H1 (cell line): Measurements from ENCODE around the gene ARHGAP18. TPM values are rescaled to one million over a fixed set of nuclear protein-coding genes. Genes with fewer than 3 reads are reported as not detected.

Source experiments
- CTCF ChIA-PET: fragments of 300-600 bp; sonication (Branson Sonifier 250); formaldehyde crosslinking; loops from one replicate; lab custom pipeline; 2021; ENCODE audit not compliant: partially characterized antibody; lab: Charles Lee
- POLR2A ChIA-PET: fragments of 300-600 bp; sonication (Branson Sonifier 250); formaldehyde crosslinking; loops from one replicate; lab custom pipeline; 2021; ENCODE audit warnings: inconsistent platforms; ENCODE audit not compliant: partially characterized antibody; lab: Charles Lee
- DNase-seq, 2 experiments: peaks; one replicate each; pipeline versions ENCODE4 v3.0.0 to v3.0.0-alpha.2; 2010 to 2022; ENCODE audit warnings: low spot score in 2 of 2, low read depth in 1 of 2, mixed read lengths in 1 of 2
- FAIRE-seq: peaks from 2 replicates; lab custom pipeline; 2011; peaks lifted over from hg19 to GRCh38; lab: Jason Lieb, UNC
- H2AFZ ChIP-seq: 2 replicates; pipeline ENCODE4 v1.8.1; 2012; ENCODE audit warnings: low read length, inconsistent platforms
- H2AK5ac ChIP-seq: 2 replicates; pipeline ENCODE4 v1.6.1; 2013; ENCODE audit warnings: low read depth, low read length
- H2BK120ac ChIP-seq: replicated peaks from 2 replicates; pipeline ENCODE3; 2013; ENCODE audit warnings: low read depth, low read length, inconsistent platforms
- H2BK12ac ChIP-seq: 2 replicates; pipeline ENCODE4 v1.6.1; 2013; ENCODE audit warnings: low read depth, low read length
- H2BK15ac ChIP-seq: 2 replicates; pipeline ENCODE4 v1.6.1; 2013; ENCODE audit warnings: low read length
- H2BK20ac ChIP-seq: 2 replicates; pipeline ENCODE4 v1.6.1; 2013; ENCODE audit warnings: low read length
- H2BK5ac ChIP-seq: 2 replicates; pipeline ENCODE4 v1.6.1; 2013; ENCODE audit warnings: low read depth, low read length
- H3K14ac ChIP-seq: 2 replicates; pipeline ENCODE4 v1.6.1; 2013; ENCODE audit warnings: inconsistent platforms; ENCODE audit not compliant: insufficient read length
- H3K18ac ChIP-seq: 2 replicates; pipeline ENCODE4 v1.6.1; 2013; ENCODE audit warnings: low read length; ENCODE audit errors: extremely low read depth
- H3K23ac ChIP-seq: 2 replicates; pipeline ENCODE4 v1.6.1; 2013; ENCODE audit warnings: inconsistent platforms; ENCODE audit not compliant: insufficient read length
- H3K23me2 ChIP-seq: 2 replicates; pipeline ENCODE4 v1.6.1; 2013; ENCODE audit warnings: low read depth, low read length
- H3K27ac ChIP-seq: 2 replicates; pipeline ENCODE4 v1.6.1; 2011; ENCODE audit warnings: low read depth, low read length, inconsistent platforms
- H3K27me3 ChIP-seq, 4 experiments: replicated peaks in 1 of 4; 1 replicate in 1 of 4; 2 replicates in 3 of 4; pipeline versions ENCODE4 v1.6.1 to v1.8.1; 2011 to 2013; ENCODE audit warnings: low read length in 3 of 4, mild to moderate bottlenecking in 3 of 4, inconsistent platforms in 2 of 4, mixed read lengths in 2 of 4, moderate library complexity in 1 of 4; ENCODE audit not compliant: control insufficient read depth in 3 of 4, insufficient read depth in 3 of 4; ENCODE audit errors: extremely low read depth in 1 of 4
- H3K36me3 ChIP-seq, 4 experiments: 2 replicates each; pipeline versions ENCODE4 v1.6.1 to v1.8.1; 2011 to 2013; ENCODE audit warnings: mild to moderate bottlenecking in 4 of 4, low read length in 3 of 4, moderate library complexity in 2 of 4, control low read depth in 1 of 4, inconsistent platforms in 1 of 4; ENCODE audit not compliant: insufficient read depth in 4 of 4, control insufficient read depth in 2 of 4
- H3K4ac ChIP-seq: replicated peaks from 2 replicates; pipeline ENCODE3; 2013; ENCODE audit warnings: low read length, low read depth, mixed read lengths, inconsistent platforms; ENCODE audit not compliant: insufficient read length
- H3K4me1 ChIP-seq, 4 experiments: replicated peaks in 1 of 4; 1 replicate in 1 of 4; 2 replicates in 3 of 4; pipeline versions ENCODE4 v1.6.1 to v1.8.1; 2011 to 2013; ENCODE audit warnings: low read length in 3 of 4, inconsistent platforms in 2 of 4, mixed read lengths in 1 of 4; ENCODE audit not compliant: insufficient read depth in 4 of 4, control insufficient read depth in 3 of 4
- H3K4me2 ChIP-seq, 2 experiments: 2 replicates each; pipeline versions ENCODE4 v1.6.1 to v1.8.1; 2011 to 2013; ENCODE audit warnings: low read depth in 2 of 2, low read length in 2 of 2, control low read depth in 1 of 2, inconsistent platforms in 1 of 2, mild to moderate bottlenecking in 1 of 2; ENCODE audit not compliant: insufficient read depth in 1 of 2
- H3K4me3 ChIP-seq, 4 experiments: fragments of 200-600, 300-600 bp in 1 of 4; sonication (generic), shearing (Covaris generic), sonication (Bioruptor Twin) in 1 of 4; 2 replicates each; pipeline versions ENCODE4 v1.5.1 to v1.8.1; 2011 to 2016; ENCODE audit warnings: low read length in 4 of 4, low read depth in 3 of 4, control low read depth in 2 of 4, inconsistent platforms in 2 of 4, mild to moderate bottlenecking in 2 of 4, mixed read lengths in 1 of 4, moderate library complexity in 1 of 4; ENCODE audit not compliant: insufficient read depth in 2 of 4; ENCODE audit errors: extremely low read depth in 1 of 4
- H3K56ac ChIP-seq: replicated peaks from 2 replicates; pipeline ENCODE3; 2013; ENCODE audit warnings: low read depth, mild to moderate bottlenecking, mixed read lengths, low read length, inconsistent platforms; ENCODE audit not compliant: insufficient read length
- H3K79me1 ChIP-seq: 2 replicates; pipeline ENCODE4 v1.6.1; 2013; ENCODE audit warnings: low read depth, low read length, control low read depth
- H3K79me2 ChIP-seq, 2 experiments: 2 replicates each; pipeline versions ENCODE4 v1.6.1 to v1.8.1; 2012 to 2013; ENCODE audit warnings: low read length in 2 of 2, mild to moderate bottlenecking in 2 of 2, inconsistent platforms in 1 of 2; ENCODE audit not compliant: insufficient read depth in 2 of 2, control insufficient read depth in 1 of 2
- H3K9ac ChIP-seq, 4 experiments: replicated peaks in 1 of 4; 1 replicate in 1 of 4; 2 replicates in 3 of 4; pipeline versions ENCODE4 v1.6.1 to v1.8.1; 2011 to 2013; ENCODE audit warnings: low read depth in 3 of 4, low read length in 3 of 4, control low read depth in 2 of 4, mild to moderate bottlenecking in 2 of 4, moderate library complexity in 2 of 4, inconsistent platforms in 1 of 4; ENCODE audit errors: extremely low read depth in 1 of 4
- H3K9me3 ChIP-seq, 2 experiments: 2 replicates each; pipeline versions ENCODE4 v1.6.1 to v1.8.1; 2012 to 2013; ENCODE audit warnings: mild to moderate bottlenecking in 2 of 2, moderate library complexity in 2 of 2, control low read depth in 1 of 2, inconsistent platforms in 1 of 2, low read depth in 1 of 2, low read length in 1 of 2, mixed read lengths in 1 of 2; ENCODE audit not compliant: insufficient read depth in 2 of 2
- H4K20me1 ChIP-seq, 2 experiments: replicated peaks in 1 of 2; 2 replicates each; pipeline versions ENCODE3 to v1.8.1; 2011 to 2013; ENCODE audit warnings: inconsistent platforms in 2 of 2, low read length in 2 of 2, mild to moderate bottlenecking in 1 of 2; ENCODE audit not compliant: insufficient read depth in 2 of 2, control insufficient read depth in 1 of 2
- H4K5ac ChIP-seq: 2 replicates; pipeline ENCODE4 v1.6.1; 2013; ENCODE audit warnings: low read length, low read depth, mixed read lengths, inconsistent platforms; ENCODE audit not compliant: insufficient read length
- H4K8ac ChIP-seq: 2 replicates; pipeline ENCODE4 v1.8.0; 2013; ENCODE audit warnings: mild to moderate bottlenecking, moderate library complexity, low read length, inconsistent platforms; ENCODE audit not compliant: insufficient read depth; ENCODE audit errors: extremely low read depth
- H4K91ac ChIP-seq: replicated peaks from 2 replicates; pipeline ENCODE3; 2013; ENCODE audit warnings: low read length, mixed read lengths, inconsistent platforms; ENCODE audit not compliant: insufficient read length
- ATF2 ChIP-seq: IDR thresholded peaks from 2 replicates; pipeline ENCODE4 v1.6.1; 2012; ENCODE audit warnings: low read length, inconsistent platforms
- CBX5 ChIP-seq: fragments of 300-800, 300-1000 bp; sonication (generic); IDR thresholded peaks from 2 replicates; pipeline ENCODE4 v1.7.1; 2016; ENCODE audit warnings: antibody characterized with exemption, low read length, low read depth
- EGR1 ChIP-seq: IDR thresholded peaks from 2 replicates; pipeline ENCODE4 v1.6.1; 2011; ENCODE audit warnings: low read depth, low read length, borderline replicate concordance
- POU5F1 ChIP-seq: IDR thresholded peaks from 2 replicates; pipeline ENCODE4 v1.6.1; 2011; ENCODE audit warnings: low read depth, mild to moderate bottlenecking, low read length, moderate library complexity
- SP1 ChIP-seq: IDR thresholded peaks from 2 replicates; pipeline ENCODE4 v1.6.1; 2011; ENCODE audit warnings: low read depth, low read length
- SUZ12 ChIP-seq: fragments of 200-600 bp; sonication (generic); IDR thresholded peaks from 2 replicates; pipeline ENCODE4 v1.6.1; 2012; ENCODE audit warnings: mild to moderate bottlenecking, inconsistent platforms, low read length, moderate library complexity, mixed read lengths
- TBP ChIP-seq: IDR thresholded peaks from 2 replicates; pipeline ENCODE4 v1.6.1; 2011; ENCODE audit warnings: low read depth, low read length, improper control_type of control experiment
- WGBS, 2 experiments: shearing (Covaris generic) in 1 of 2; methylation state at CpG; one replicate each; pipeline versions ENCODE4 v1.1.6 to v1.1.7; 2013 to 2015; ENCODE audit warnings: low lambda C conversion rate in 2 of 2, mixed read lengths in 2 of 2, inconsistent platforms in 1 of 2, low coverage in 1 of 2, missing lambda C conversion rate in 1 of 2; ENCODE audit not compliant: insufficient replicate concordance in 2 of 2, insufficient coverage in 1 of 2, insufficient read length in 1 of 2; ENCODE audit errors: extremely low coverage in 1 of 2, missing lambda C conversion rate in 1 of 2; 5-methylcytosine and 5-hydroxymethylcytosine counted together
- polyA plus RNA-seq, 7 experiments: library from polyadenylated mRNA; depleted of rRNA in 3 of 7; stranded (reverse) in 5 of 7; unstranded in 2 of 7; fragments of >200 nt in 5 of 7; fragments of 200-250 nt in 2 of 7; gene quantifications; 1 replicate in 5 of 7; 2 replicates in 1 of 7; 4 replicates in 1 of 7; pipeline versions ENCODE4 v1.2.1 to v1.2.3, GENCODE V29; 2011 to 2013; ENCODE audit warnings: missing spikeins in 2 of 7, mixed read lengths in 2 of 7
- total RNA-seq: library from RNA; stranded (reverse); fragmentation: NEBNext Ultra II Directional; extraction: Animal tissue kit (Norgen Biotek cat#: 25700); gene quantifications from 2 replicates; pipeline ENCODE4 v1.2.1, GENCODE V29; 2021
- TF ChIP-seq, protein P1 (sequence below): IDR thresholded peaks from 2 replicates; pipeline ENCODE4 v1.6.1; 2011; ENCODE audit warnings: low read depth, mild to moderate bottlenecking, low read length; ENCODE audit not compliant: insufficient read depth

ARHGAP18 gene
- total and polyA plus RNA-seq, 2 of the 8 experiments (the other 6 are each of a cell fraction or from before 2014, with no cell fraction given): 0.83 to 4.5 TPM

- Histone ChIP-seq H3K27me3 (no peaks in the 10 kb centered on the region), H4K91ac (no peak overlapping the region), H2AFZ (no peak overlapping the region), H3K9me3 (no peaks in the 10 kb centered on the region), H3K23me2 (no peaks in the 10 kb centered on the region), H4K8ac (no peak overlapping the region), H3K4me1 (no peaks in the 10 kb centered on the region; a peak in 2 of 7 replicates), H2AK5ac (no peak overlapping the region), H3K79me2 (no peaks in the 10 kb centered on the region), H3K27ac (no peak overlapping the region), H3K14ac (no peak overlapping the region), H2BK15ac (no peak overlapping the region), H3K4me2 (no peak overlapping the region), H2BK20ac (no peak overlapping the region), H3K9ac (no peak overlapping the region), H3K36me3 (no peaks in the 10 kb centered on the region), H2BK12ac (no peak overlapping the region), H4K20me1 (no peaks in the 10 kb centered on the region), H3K4ac (no peak overlapping the region), H4K5ac (no peak overlapping the region), H3K23ac (no peak overlapping the region), H3K79me1 (no peaks in the 10 kb centered on the region), H3K56ac (no peak overlapping the region), H2BK120ac (no peak overlapping the region), H3K4me3 (no peak overlapping the region), H3K18ac (no peak overlapping the region), H2BK5ac (no peak overlapping the region)
- FAIRE-seq (no peak), DNase-seq (no peak)
- POLR2A ChIA-PET: no interaction called here
- CTCF ChIA-PET: interaction anchor here (3.2 kb wide), 1 partner anchor 9 kb away, joined by 11 read pairs; no protein-coding TSS in a partner anchor
- WGBS, 2 experiments: 83% methylated on average over 5 of the region's 5 CpGs; no CpG with 5 or more reads in 1 of the 2 experiments
- no peak for TF ChIP-seq EGR1
- TF ChIP-seq SP1: no peak
- TF ChIP-seq CBX5: no peak
- no peak for TF ChIP-seq TBP
- no peak for TF ChIP-seq ATF2
- TF ChIP-seq, protein P1, sequence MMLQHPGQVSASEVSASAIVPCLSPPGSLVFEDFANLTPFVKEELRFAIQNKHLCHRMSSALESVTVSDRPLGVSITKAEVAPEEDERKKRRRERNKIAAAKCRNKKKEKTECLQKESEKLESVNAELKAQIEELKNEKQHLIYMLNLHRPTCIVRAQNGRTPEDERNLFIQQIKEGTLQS: no peak
- no peak for TF ChIP-seq POU5F1
- TF ChIP-seq SUZ12: no peak
Measured at GRCh38 chr6:129606664-129607063, 103.3 kb downstream of the ARHGAP18 start.
